Astrocyte of the spinal cord (primary cell): ENCODE results near the gene IL32.

Experiments used
- DNase-seq: peaks from one replicate; pipeline ENCODE4 v3.0.0; 2011; ENCODE audit warnings: low read depth, low spot score
- H3K4me3 ChIP-seq: 2 replicates; pipeline ENCODE4 v1.5.1; 2011; ENCODE audit warnings: low read depth, mild to moderate bottlenecking, low read length, moderate library complexity
- CTCF ChIP-seq: IDR thresholded peaks from 2 replicates; pipeline ENCODE4 v1.5.1; 2012; ENCODE audit warnings: low read depth, mild to moderate bottlenecking, low read length, inconsistent platforms
- in situ Hi-C: cut with HindIII; loops from 2 replicates; pipeline ENCODE4 v1.10.0; 2017; ENCODE audit warnings: low sequenced_read_pairs

The IL32 gene

GRCh38 chr16:3115003-3115402 is 49.6 kb downstream of the IL32 start:
- no peak for DNase-seq
- H3K4me3 ChIP-seq = no peak overlapping the region
- in situ Hi-C loops = no loop called here
- TF ChIP-seq CTCF = no peak

- in situ Hi-C loops = no loop called here
- DNase-seq = no peak
- TF ChIP-seq CTCF = no peak
- H3K4me3 ChIP-seq = no peak overlapping the region
These were observed 50.1 kb downstream of the IL32 start for GRCh38 chr16:3115561-3115960.

- no peak for DNase-seq
- in situ Hi-C loops = no loop called here
- no peak for TF ChIP-seq CTCF
- no peak overlapping the region for H3K4me3 ChIP-seq
These were observed 52.9 kb downstream of the IL32 start for GRCh38 chr16:3118204-3118790.

GRCh38 chr16:3118846-3119245 is 53.4 kb downstream of the IL32 start:
- no peak overlapping the region for H3K4me3 ChIP-seq
- DNase-seq = no peak
- no peak for TF ChIP-seq CTCF
- in situ Hi-C loops = no loop called here
